Kidney (tissue), 14 donors: ENCODE measurements around the gene LCE6A. TPM values are rescaled to one million over a fixed set of nuclear protein-coding genes. Genes with fewer than 3 reads are reported as not detected.

Source experiments
- DNase-seq, 5 donors: peaks; one replicate each; pipeline ENCODE4 v3.0.0-alpha.2; 2013 to 2020
- FAIRE-seq: peaks from 2 replicates; lab custom pipeline; 2012; peaks lifted over from hg19 to GRCh38; lab: Jason Lieb, UNC
- H3K27ac ChIP-seq, 2 donors: one replicate each; pipeline ENCODE4 v1.7.0; 2013; ENCODE audit warnings: low read depth in 2 of 2, low read length in 2 of 2, inconsistent platforms in 1 of 2
- H3K27me3 ChIP-seq: one replicate; pipeline ENCODE4 v1.7.1; 2013; ENCODE audit warnings: low read length, inconsistent platforms; ENCODE audit not compliant: control insufficient read depth, insufficient read depth
- H3K36me3 ChIP-seq, 3 donors: one replicate each; pipeline versions ENCODE4 v1.7.0 to v1.7.1; 2013; ENCODE audit warnings: low read length in 3 of 3, control low read depth in 1 of 3, inconsistent platforms in 1 of 3; ENCODE audit not compliant: insufficient read depth in 3 of 3, control insufficient read depth in 2 of 3
- H3K4me1 ChIP-seq, 3 donors: one replicate each; pipeline versions ENCODE4 v1.7.0 to v1.7.1; 2013; ENCODE audit warnings: low read length in 3 of 3, inconsistent platforms in 1 of 3, low read depth in 1 of 3; ENCODE audit not compliant: control insufficient read depth in 2 of 3, insufficient read depth in 2 of 3
- H3K4me3 ChIP-seq, 3 donors: one replicate each; pipeline versions ENCODE4 v1.7.0 to v1.8.1; 2013; ENCODE audit warnings: low read length in 3 of 3, control low read depth in 1 of 3, inconsistent platforms in 1 of 3
- H3K9ac ChIP-seq, 3 donors: one replicate each; pipeline versions ENCODE4 v1.7.0 to v1.7.1; 2013; ENCODE audit warnings: low read length in 3 of 3, control low read depth in 1 of 3, inconsistent platforms in 1 of 3
- H3K9me3 ChIP-seq, 3 donors: one replicate each; pipeline versions ENCODE4 v1.7.0 to v1.7.1; 2013; ENCODE audit warnings: low read length in 3 of 3, control low read depth in 1 of 3, inconsistent platforms in 1 of 3; ENCODE audit not compliant: control insufficient read depth in 2 of 3, insufficient read depth in 1 of 3
- intact Hi-C: fragments of 100-400 bp; cut with DNase I; formaldehyde crosslinking; loops from one replicate; pipeline ENCODE4 v1.11.1; 2022
- polyA plus RNA-seq: library from polyadenylated mRNA; stranded (reverse); fragments of 350-450 nt; fragmentation: Illumina TruSeq; extraction: RNeasy Lipid Tissue Mini Kit (QIAGEN cat#74804); gene quantifications from one replicate; pipeline ENCODE4 v1.2.3, GENCODE V29; 2014; ENCODE audit warnings: low read depth, low replicate concordance; ENCODE audit not compliant: insufficient read depth
- total RNA-seq: library from RNA; stranded (reverse); fragmentation: NEBNext Ultra II Directional; extraction: Animal tissue kit (Norgen Biotek cat#: 25700); gene quantifications from one replicate; pipeline ENCODE4 v1.2.1, GENCODE V29; 2021
- TF ChIP-seq, protein P1 (sequence below): IDR thresholded peaks from 3 replicates; pipeline ENCODE4 v1.5.1; 2012; ENCODE audit warnings: mild to moderate bottlenecking, moderate library complexity, borderline replicate concordance; ENCODE audit not compliant: insufficient read depth; ENCODE audit errors: extremely low read depth
- donor health status: control.
- donor health status: control.
- donor health status: control.
- donor health status: control.
- donor health status: control.
- donor health status: DM: yes; HTN: yes; CAD: no.
- donor health status: Normal renal cell carcinoma (clear cell type).

Gene LCE6A
- total and polyA plus RNA-seq, 2 donors from 2014 or later = not detected

DNA sequence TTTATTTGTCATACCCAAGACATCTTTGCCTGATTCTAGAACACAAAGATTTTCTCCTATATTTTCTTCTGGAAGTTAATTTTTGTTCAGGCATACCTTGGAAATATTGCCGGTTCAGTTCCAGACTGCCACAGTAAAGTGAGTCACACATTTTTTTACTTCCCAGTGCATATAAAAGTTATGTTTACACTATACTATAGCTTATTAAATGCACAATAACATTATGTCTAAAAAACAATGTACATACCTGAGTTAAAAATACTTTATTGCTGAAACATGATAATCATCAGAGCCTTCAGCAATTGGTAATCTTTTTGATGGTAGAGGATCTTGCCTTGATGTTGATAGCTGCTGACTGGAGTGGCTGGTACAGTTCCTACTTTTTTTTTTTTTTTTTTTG, 45.5 kb downstream of the LCE6A start:
- FAIRE-seq (no peak), DNase-seq (no peak)
- intact Hi-C loops = no loop called here

More for the DNA sequence above, 45.5 kb downstream of the LCE6A start:
- H3K4me3 ChIP-seq = no peak overlapping the region
- no peak overlapping the region for H3K27ac ChIP-seq
- no peaks in the 10 kb centered on the region for H3K9me3 ChIP-seq
- H3K4me1 ChIP-seq = no peaks in the 10 kb centered on the region
- TF ChIP-seq, protein P1, sequence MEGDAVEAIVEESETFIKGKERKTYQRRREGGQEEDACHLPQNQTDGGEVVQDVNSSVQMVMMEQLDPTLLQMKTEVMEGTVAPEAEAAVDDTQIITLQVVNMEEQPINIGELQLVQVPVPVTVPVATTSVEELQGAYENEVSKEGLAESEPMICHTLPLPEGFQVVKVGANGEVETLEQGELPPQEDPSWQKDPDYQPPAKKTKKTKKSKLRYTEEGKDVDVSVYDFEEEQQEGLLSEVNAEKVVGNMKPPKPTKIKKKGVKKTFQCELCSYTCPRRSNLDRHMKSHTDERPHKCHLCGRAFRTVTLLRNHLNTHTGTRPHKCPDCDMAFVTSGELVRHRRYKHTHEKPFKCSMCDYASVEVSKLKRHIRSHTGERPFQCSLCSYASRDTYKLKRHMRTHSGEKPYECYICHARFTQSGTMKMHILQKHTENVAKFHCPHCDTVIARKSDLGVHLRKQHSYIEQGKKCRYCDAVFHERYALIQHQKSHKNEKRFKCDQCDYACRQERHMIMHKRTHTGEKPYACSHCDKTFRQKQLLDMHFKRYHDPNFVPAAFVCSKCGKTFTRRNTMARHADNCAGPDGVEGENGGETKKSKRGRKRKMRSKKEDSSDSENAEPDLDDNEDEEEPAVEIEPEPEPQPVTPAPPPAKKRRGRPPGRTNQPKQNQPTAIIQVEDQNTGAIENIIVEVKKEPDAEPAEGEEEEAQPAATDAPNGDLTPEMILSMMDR = no peak
- H3K36me3 ChIP-seq = no peaks in the 10 kb centered on the region
- no peak overlapping the region for H3K9ac ChIP-seq
- no peaks in the 10 kb centered on the region for H3K27me3 ChIP-seq

Other genes starting within 250 kb of the LCE6A start
- not detected for gene LCE3C, start 242.6 kb upstream of the LCE6A start, total RNA-seq
- not detected for gene LCE3C, start 242.6 kb upstream of the LCE6A start, polyA plus RNA-seq
- gene LCE3B, start 229.0 kb upstream of the LCE6A start, total RNA-seq = not detected
- gene LCE3B, start 229.0 kb upstream of the LCE6A start, polyA plus RNA-seq = not detected
- not detected for gene LCE3A, start 219.8 kb upstream of the LCE6A start, total RNA-seq
- not detected for gene LCE3A, start 219.8 kb upstream of the LCE6A start, polyA plus RNA-seq
- not detected for gene LCE2D, start 179.5 kb upstream of the LCE6A start, total RNA-seq
- gene LCE2D, start 179.5 kb upstream of the LCE6A start, polyA plus RNA-seq = not detected
- not detected for gene LCE2C, start 167.6 kb upstream of the LCE6A start, total RNA-seq
- not detected for gene LCE2C, start 167.6 kb upstream of the LCE6A start, polyA plus RNA-seq
- gene LCE2B, start 156.7 kb upstream of the LCE6A start, total RNA-seq = not detected
- not detected for gene LCE2B, start 156.7 kb upstream of the LCE6A start, polyA plus RNA-seq
- not detected for gene LCE2A, start 144.5 kb upstream of the LCE6A start, total RNA-seq
- gene LCE2A, start 144.5 kb upstream of the LCE6A start, polyA plus RNA-seq = not detected
- gene LCE4A, start 134.7 kb upstream of the LCE6A start, total RNA-seq = not detected
- not detected for gene LCE4A, start 134.7 kb upstream of the LCE6A start, polyA plus RNA-seq
- not detected for gene KPRP, start 84.8 kb upstream of the LCE6A start, total RNA-seq
- gene KPRP, start 84.8 kb upstream of the LCE6A start, polyA plus RNA-seq = not detected
- not detected for gene LCE1F, start 67.7 kb upstream of the LCE6A start, total RNA-seq
- gene LCE1F, start 67.7 kb upstream of the LCE6A start, polyA plus RNA-seq = not detected
- gene LCE1E, start 56.6 kb upstream of the LCE6A start, total RNA-seq = not detected
- not detected for gene LCE1E, start 56.6 kb upstream of the LCE6A start, polyA plus RNA-seq
- not detected for gene LCE1D, start 46.1 kb upstream of the LCE6A start, total RNA-seq
- gene LCE1D, start 46.1 kb upstream of the LCE6A start, polyA plus RNA-seq = not detected
- not detected for gene LCE1C, start 36.2 kb upstream of the LCE6A start, total RNA-seq
- not detected for gene LCE1C, start 36.2 kb upstream of the LCE6A start, polyA plus RNA-seq
- not detected for gene LCE1B, start 30.9 kb upstream of the LCE6A start, total RNA-seq
- gene LCE1B, start 30.9 kb upstream of the LCE6A start, polyA plus RNA-seq = not detected
- gene LCE1A, start 15.4 kb upstream of the LCE6A start, total RNA-seq = not detected
- gene LCE1A, start 15.4 kb upstream of the LCE6A start, polyA plus RNA-seq = not detected
- not detected for gene LCE7A, start 17.1 kb downstream of the LCE6A start, total RNA-seq
- not detected for gene LCE7A, start 17.1 kb downstream of the LCE6A start, polyA plus RNA-seq
- not detected for gene SMCP, start 35.5 kb downstream of the LCE6A start, total RNA-seq
- gene SMCP, start 35.5 kb downstream of the LCE6A start, polyA plus RNA-seq = not detected
- not detected for gene IVL, start 65.7 kb downstream of the LCE6A start, total RNA-seq
- not detected for gene IVL, start 65.7 kb downstream of the LCE6A start, polyA plus RNA-seq
- gene SPRR5, start 104.3 kb downstream of the LCE6A start, total RNA-seq = not detected
- gene SPRR5, start 104.3 kb downstream of the LCE6A start, polyA plus RNA-seq = not detected
- gene SPRR4, start 127.8 kb downstream of the LCE6A start, total RNA-seq = not detected
- gene SPRR4, start 127.8 kb downstream of the LCE6A start, polyA plus RNA-seq = not detected
- not detected for gene SPRR1A, start 141.2 kb downstream of the LCE6A start, total RNA-seq
- gene SPRR1A, start 141.2 kb downstream of the LCE6A start, polyA plus RNA-seq = not detected
- gene SPRR3, start 158.9 kb downstream of the LCE6A start, total RNA-seq = not detected
- gene SPRR3, start 158.9 kb downstream of the LCE6A start, polyA plus RNA-seq = not detected
- gene SPRR1B, start 188.3 kb downstream of the LCE6A start, total RNA-seq = not detected
- not detected for gene SPRR1B, start 188.3 kb downstream of the LCE6A start, polyA plus RNA-seq
- gene SPRR2D, start 198.3 kb downstream of the LCE6A start, total RNA-seq = not detected
- not detected for gene SPRR2D, start 198.3 kb downstream of the LCE6A start, polyA plus RNA-seq
- 0.60 TPM for gene SPRR2A, start 214.7 kb downstream of the LCE6A start, total RNA-seq
- not detected for gene SPRR2A, start 214.7 kb downstream of the LCE6A start, polyA plus RNA-seq
- not detected for gene SPRR2B, start 228.8 kb downstream of the LCE6A start, total RNA-seq
- not detected for gene SPRR2B, start 228.8 kb downstream of the LCE6A start, polyA plus RNA-seq